Ishikawa (cell line): ENCODE measurements around the gene RALY.

Experiments used
- CEBPB ChIP-seq: IDR thresholded peaks from 2 replicates; pipeline ENCODE4 v1.6.1; 2012
- ZBTB7A ChIP-seq: IDR thresholded peaks from 2 replicates; pipeline ENCODE4 v1.6.1; 2012; ENCODE audit warnings: low read depth
- TF ChIP-seq, protein P1 (sequence below): IDR thresholded peaks from 2 replicates; pipeline ENCODE4 v1.6.1; 2012

DNA sequence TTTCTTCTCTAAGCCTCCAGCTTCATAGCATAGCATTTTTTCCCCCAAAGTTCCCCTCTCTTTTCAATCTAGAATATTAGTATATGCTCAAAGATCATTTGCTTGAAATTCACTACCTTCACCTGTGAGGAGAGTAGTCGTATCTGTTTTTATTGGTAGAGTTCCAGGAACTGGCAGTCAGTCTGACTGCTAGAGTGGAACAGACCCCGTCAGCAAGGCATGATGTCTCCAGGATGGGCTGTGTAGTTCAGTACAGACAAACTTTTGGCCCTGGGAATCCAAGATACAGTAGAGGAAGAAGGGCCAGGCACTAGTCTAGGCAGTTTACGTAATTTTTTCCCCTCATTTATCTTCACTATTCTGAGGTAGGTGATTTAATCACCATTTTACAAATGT is 29.1 kb downstream of the RALY start:
- TF ChIP-seq, protein P1, sequence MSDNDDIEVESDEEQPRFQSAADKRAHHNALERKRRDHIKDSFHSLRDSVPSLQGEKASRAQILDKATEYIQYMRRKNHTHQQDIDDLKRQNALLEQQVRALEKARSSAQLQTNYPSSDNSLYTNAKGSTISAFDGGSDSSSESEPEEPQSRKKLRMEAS, result no peak
- TF ChIP-seq ZBTB7A (no peak), CEBPB (no peak)
